Keratinocyte (primary cell): Measurements from ENCODE around the gene LRRC41. TPM values are rescaled to one million over a fixed set of nuclear protein-coding genes. Genes with fewer than 3 reads are reported as not detected.
"Not testable (repeated sequence)": the region's sequence is repeated elsewhere in the genome, so short reads cannot be mapped to it uniquely, and the experiment has no call there.

ENCODE experiments used
- DNase-seq: peaks from one replicate; pipeline ENCODE4 v3.0.0-alpha.2; 2011; ENCODE audit warnings: low read depth, missing footprints, low spot score
- FAIRE-seq: peaks from 2 replicates; lab custom pipeline; 2011; peaks lifted over from hg19 to GRCh38; lab: Jason Lieb, UNC
- H2AFZ ChIP-seq: 2 replicates; pipeline ENCODE4 v1.6.0; 2012; ENCODE audit warnings: low read length, control low read depth, inconsistent platforms; ENCODE audit not compliant: control insufficient read depth
- H3K27ac ChIP-seq: 2 replicates; pipeline ENCODE4 v1.5.1; 2011; ENCODE audit warnings: low read length; ENCODE audit not compliant: control insufficient read depth, insufficient read depth
- H3K27me3 ChIP-seq: 3 replicates; pipeline ENCODE4 v1.6.0; 2011; ENCODE audit warnings: low read length; ENCODE audit not compliant: control insufficient read depth, insufficient read depth; ENCODE audit errors: extremely low read depth
- H3K36me3 ChIP-seq, 2 experiments: 2 replicates in 1 of 2; 3 replicates in 1 of 2; pipeline ENCODE4 v1.5.1; 2011; ENCODE audit warnings: low read length in 2 of 2, mild to moderate bottlenecking in 1 of 2; ENCODE audit not compliant: control insufficient read depth in 2 of 2, insufficient read depth in 2 of 2; ENCODE audit errors: extremely low read depth in 1 of 2
- H3K4me1 ChIP-seq: 3 replicates; pipeline ENCODE4 v1.5.1; 2011; ENCODE audit warnings: low read length; ENCODE audit not compliant: control insufficient read depth, insufficient read depth; ENCODE audit errors: extremely low read depth
- H3K4me2 ChIP-seq: 3 replicates; pipeline ENCODE4 v1.6.0; 2011; ENCODE audit warnings: low read depth, low read length; ENCODE audit not compliant: control insufficient read depth, insufficient read depth; ENCODE audit errors: extremely low read depth
- H3K4me3 ChIP-seq, 3 experiments: fragments of 200-600 bp in 1 of 3; sonication (generic) in 1 of 3; 2 replicates in 2 of 3; 3 replicates in 1 of 3; pipeline ENCODE4 v1.5.1; 2011 to 2016; ENCODE audit warnings: low read length in 3 of 3, mild to moderate bottlenecking in 3 of 3, control low read depth in 2 of 3, inconsistent platforms in 1 of 3, low read depth in 1 of 3, mixed read lengths in 1 of 3, mixed run types in 1 of 3, moderate library complexity in 1 of 3; ENCODE audit not compliant: control insufficient read depth in 2 of 3, insufficient read depth in 2 of 3; ENCODE audit errors: extremely low read depth in 1 of 3
- H3K79me2 ChIP-seq: 2 replicates; pipeline ENCODE4 v1.6.0; 2012; ENCODE audit warnings: low read length; ENCODE audit not compliant: control insufficient read depth, insufficient read depth
- H3K9ac ChIP-seq: 3 replicates; pipeline ENCODE4 v1.6.0; 2011; ENCODE audit warnings: low read length; ENCODE audit not compliant: control insufficient read depth, insufficient read depth; ENCODE audit errors: extremely low read depth
- H3K9me1 ChIP-seq: 3 replicates; pipeline ENCODE4 v1.6.0; 2011; ENCODE audit warnings: low read length; ENCODE audit not compliant: control insufficient read depth, insufficient read depth; ENCODE audit errors: extremely low read depth
- H3K9me3 ChIP-seq: 2 replicates; pipeline ENCODE4 v1.5.1; 2012; ENCODE audit warnings: low read depth, low read length; ENCODE audit not compliant: control insufficient read depth
- H4K20me1 ChIP-seq: 3 replicates; pipeline ENCODE4 v1.6.0; 2011; ENCODE audit warnings: low read length; ENCODE audit not compliant: control insufficient read depth, insufficient read depth; ENCODE audit errors: extremely low read depth
- EZH2 ChIP-seq: IDR thresholded peaks from one replicate; pipeline ENCODE4 v1.6.1; 2012; ENCODE audit warnings: inconsistent platforms, mild to moderate bottlenecking, low read length, moderate library complexity
- dilution Hi-C: fragments of 300-500 bp; cut with MboI; formaldehyde crosslinking; loops from one replicate; pipeline ENCODE4 v1.7.0; 2020; ENCODE audit warnings: low sequenced_read_pairs; ENCODE audit not compliant: extremely low pct_ligation_motif_present
- polyA plus RNA-seq, 5 experiments: library from polyadenylated mRNA; depleted of rRNA in 3 of 5; stranded (reverse) in 3 of 5; stranded (forward) in 1 of 5; unstranded in 1 of 5; fragments of >200 nt; gene quantifications; 1 replicate in 1 of 5; 2 replicates in 3 of 5; 3 replicates in 1 of 5; pipeline versions ENCODE4 v1.2.1 to v1.2.3, GENCODE V29; 2011 to 2012; ENCODE audit warnings: missing spikeins in 2 of 5, low read depth in 1 of 5, low replicate concordance in 1 of 5

LRRC41 gene
- polyA plus RNA-seq, 1 donor (not counting 4 experiments of a cell fraction or from before 2014, with no cell fraction given), result 51.2 TPM

DNA sequence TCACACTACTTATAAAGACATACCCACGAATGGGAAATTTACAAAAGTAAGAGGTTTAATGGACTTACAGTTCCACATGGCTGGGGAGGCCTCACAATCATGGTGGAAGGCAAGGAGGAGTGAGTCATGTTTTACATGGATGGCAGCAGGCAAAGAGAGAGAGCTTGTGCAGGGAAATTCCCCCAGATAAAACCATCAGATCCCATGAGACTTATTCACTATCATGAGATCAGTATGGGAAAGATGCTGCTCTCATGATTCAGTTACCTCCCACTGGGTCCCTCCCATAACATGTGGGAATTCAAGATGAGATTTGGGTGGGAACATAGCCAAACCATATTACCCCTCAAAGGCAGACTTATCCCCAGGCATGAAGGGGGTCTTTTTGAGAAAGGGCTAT is 64.6 kb downstream of the LRRC41 start:
- DNase-seq, H3K79me2 ChIP-seq, H3K9me1 ChIP-seq, H3K27me3 ChIP-seq, H3K27ac ChIP-seq, H4K20me1 ChIP-seq, H3K4me2 ChIP-seq, dilution Hi-C loops, H3K4me3 ChIP-seq, H3K9me3 ChIP-seq, H3K9ac ChIP-seq, H2AFZ ChIP-seq, H3K36me3 ChIP-seq, FAIRE-seq, H3K4me1 ChIP-seq: not testable (repeated sequence)

GRCh38 chr1:46236882-46237281 is 66.5 kb downstream of the LRRC41 start:
- Histone ChIP-seq H4K20me1 (no peaks in the 10 kb centered on the region), H3K4me3 (no peak overlapping the region), H3K27ac (no peak overlapping the region), H3K4me2 (no peak overlapping the region), H3K9me3 (no peaks in the 10 kb centered on the region), H3K4me1 (no peaks in the 10 kb centered on the region), H3K27me3 (no peaks in the 10 kb centered on the region), H3K79me2 (no peaks in the 10 kb centered on the region), H3K9ac (no peak overlapping the region), H3K9me1 (no peaks in the 10 kb centered on the region), H3K36me3 (no peaks in the 10 kb centered on the region), H2AFZ (no peak overlapping the region)
- dilution Hi-C loops, result no loop called here
- no peak for DNase-seq
- no peak for FAIRE-seq
- TF ChIP-seq EZH2, result no peak

DNA sequence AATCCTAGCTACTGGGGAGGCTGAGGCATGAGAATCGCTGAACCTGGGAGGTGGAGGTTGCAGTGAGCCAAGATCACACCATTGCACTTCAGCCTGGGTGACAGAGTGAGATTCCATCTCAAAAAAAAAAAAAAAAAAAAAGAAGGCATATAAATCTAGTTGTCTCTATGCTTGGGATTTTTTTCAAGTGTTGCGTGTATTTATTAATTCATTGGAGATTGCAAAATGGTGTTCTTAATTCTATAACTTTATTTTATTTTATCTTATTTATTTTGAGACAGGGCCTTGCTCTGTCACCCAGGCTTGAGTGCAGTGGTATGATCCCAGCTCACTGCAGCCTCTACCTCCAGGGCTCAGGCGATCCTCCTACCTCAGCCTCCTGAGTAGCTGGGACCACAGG is 72.2 kb downstream of the LRRC41 start:
- H3K27me3 ChIP-seq, H3K36me3 ChIP-seq, H3K4me3 ChIP-seq, H3K9ac ChIP-seq, H2AFZ ChIP-seq, H3K27ac ChIP-seq, DNase-seq, FAIRE-seq, H3K9me1 ChIP-seq, H4K20me1 ChIP-seq, dilution Hi-C loops, H3K9me3 ChIP-seq, H3K79me2 ChIP-seq, H3K4me1 ChIP-seq, H3K4me2 ChIP-seq: not testable (repeated sequence)

Other genes starting within 250 kb of the LRRC41 start
- 6.8 to 11.9 TPM (median 11.7 TPM) in 3 replicates for gene PIK3R3, start 171.0 kb downstream of the LRRC41 start, polyA plus RNA-seq
- gene TSPAN1, start 128.5 kb downstream of the LRRC41 start, polyA plus RNA-seq, result 312 to 376 TPM (median 362 TPM) in 3 replicates
- gene P3R3URF, start 127.1 kb downstream of the LRRC41 start, polyA plus RNA-seq, result not detected in 3 replicates
- 49.6 to 64.6 TPM (median 60.9 TPM) in 3 replicates for gene POMGNT1, start 105.2 kb downstream of the LRRC41 start, polyA plus RNA-seq
- 3.5 to 4.5 TPM (median 4.1 TPM) in 3 replicates for gene LURAP1, start 100.3 kb downstream of the LRRC41 start, polyA plus RNA-seq
- 0.42 to 5.1 TPM (median 3.8 TPM) in 3 replicates for gene RAD54L, start 55.9 kb downstream of the LRRC41 start, polyA plus RNA-seq
- gene UQCRH, start 82 bp upstream of the LRRC41 start, polyA plus RNA-seq, result 650 to 970 TPM (median 720 TPM) in 3 replicates
- 26.3 to 28.2 TPM (median 26.6 TPM) in 3 replicates for gene NSUN4, start 37.2 kb upstream of the LRRC41 start, polyA plus RNA-seq
- gene FAAH, start 90.7 kb upstream of the LRRC41 start, polyA plus RNA-seq, result 5.3 to 8.5 TPM (median 5.4 TPM) in 3 replicates
- gene DMBX1, start 186.2 kb upstream of the LRRC41 start, polyA plus RNA-seq, result not detected in 3 replicates
- gene KNCN, start 248.0 kb upstream of the LRRC41 start, polyA plus RNA-seq, result not detected in 3 replicates